Measurements from ENCODE around the gene SPTB.

SPTB gene

DNA sequence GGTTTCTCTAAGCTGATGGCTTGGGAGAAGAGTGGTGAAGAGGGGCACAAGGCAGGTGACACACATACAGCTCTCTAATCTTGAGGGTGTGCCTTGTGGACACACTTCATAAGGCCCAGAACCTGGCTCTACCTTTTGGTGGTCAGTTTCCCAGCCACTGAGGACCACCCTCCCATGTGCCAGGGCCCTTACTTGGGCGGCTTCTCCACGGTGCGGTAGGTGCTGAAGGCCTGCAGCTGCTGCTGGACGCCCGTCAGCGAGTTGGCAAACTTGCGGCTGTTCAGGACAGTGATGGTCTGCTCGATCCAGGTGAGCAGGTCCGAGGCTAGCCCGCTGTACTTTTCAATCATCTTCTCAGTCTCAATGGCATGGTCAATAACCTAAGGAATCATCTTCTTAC, 80.2 kb downstream of the SPTB start:
- no peak overlapping the region for H3K4me3 ChIP-seq (ENCODE audit: low read length in 2 of 2)
- no peak overlapping the region for H3K9ac ChIP-seq (ENCODE audit: low read depth in 1 of 2, low read length in 2 of 2)
- H3K27me3 ChIP-seq (ENCODE audit: control insufficient read depth in 2 of 2, insufficient read depth in 2 of 2, low read length in 2 of 2), result no peaks in the 10 kb centered on the region
- no peaks in the 10 kb centered on the region for H3K9me3 ChIP-seq (ENCODE audit: control insufficient read depth in 2 of 2, low read length in 2 of 2)
- H3K36me3 ChIP-seq (ENCODE audit: control insufficient read depth in 2 of 2, insufficient read depth in 2 of 2, low read length in 2 of 2), result no peaks in the 10 kb centered on the region
- no peak overlapping the region for H3K27ac ChIP-seq (ENCODE audit: low read depth in 2 of 2, low read length in 2 of 2)
- H3K4me1 ChIP-seq (ENCODE audit: control insufficient read depth in 2 of 2, insufficient read depth in 2 of 2, low read length in 2 of 2), result no peaks in the 10 kb centered on the region

DNA sequence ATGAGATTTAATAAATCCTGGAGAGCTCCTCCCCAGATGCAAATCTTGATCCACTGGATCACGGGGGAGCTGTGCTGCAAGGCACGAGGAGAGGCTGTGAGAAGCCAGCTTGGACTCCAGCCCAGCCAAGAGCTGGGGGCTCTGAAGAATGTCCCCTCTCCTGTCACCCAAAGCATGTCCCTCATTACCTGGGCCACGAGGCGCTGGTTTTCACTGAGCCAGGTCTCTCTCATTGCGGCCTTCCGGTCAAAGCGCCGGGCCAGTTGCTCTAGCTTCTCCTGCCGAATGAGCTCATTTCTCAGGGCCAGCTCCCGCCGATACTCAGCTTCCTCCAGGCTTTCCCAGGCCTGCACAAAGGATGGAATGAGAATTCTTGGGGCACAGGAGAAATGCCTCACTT, 83.3 kb downstream of the SPTB start:
- no peaks in the 10 kb centered on the region for H3K36me3 ChIP-seq (ENCODE audit: control insufficient read depth in 2 of 2, insufficient read depth in 2 of 2, low read length in 2 of 2)
- no peak overlapping the region for H3K27ac ChIP-seq (ENCODE audit: low read depth in 2 of 2, low read length in 2 of 2)
- H3K4me3 ChIP-seq (ENCODE audit: low read length in 2 of 2), result no peak overlapping the region
- no peaks in the 10 kb centered on the region for H3K27me3 ChIP-seq (ENCODE audit: control insufficient read depth in 2 of 2, insufficient read depth in 2 of 2, low read length in 2 of 2)
- H3K9me3 ChIP-seq (ENCODE audit: control insufficient read depth in 2 of 2, low read length in 2 of 2), result no peaks in the 10 kb centered on the region
- H3K9ac ChIP-seq (ENCODE audit: low read depth in 1 of 2, low read length in 2 of 2), result no peak overlapping the region
- H3K4me1 ChIP-seq (ENCODE audit: control insufficient read depth in 2 of 2, insufficient read depth in 2 of 2, low read length in 2 of 2), result no peaks in the 10 kb centered on the region

DNA sequence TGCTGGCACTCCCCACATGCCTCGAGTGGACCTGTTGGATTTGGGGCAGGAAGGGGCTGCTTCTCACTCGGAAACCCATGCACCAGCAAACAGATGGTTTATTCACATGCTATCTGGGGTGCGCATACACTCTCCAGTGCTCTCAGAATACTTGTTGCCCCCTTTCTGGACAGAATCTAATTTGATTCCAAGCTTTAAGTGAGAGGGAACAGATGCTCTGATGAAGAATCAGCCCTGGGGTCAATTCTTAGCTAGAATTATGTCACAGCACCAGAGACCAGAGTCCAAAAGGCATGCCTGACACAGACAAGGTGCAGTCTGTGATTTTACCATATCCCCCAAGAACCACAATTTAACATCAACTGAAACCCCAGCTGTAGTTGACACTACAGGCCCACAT, 83.8 kb downstream of the SPTB start:
- no peaks in the 10 kb centered on the region for H3K4me1 ChIP-seq (ENCODE audit: control insufficient read depth in 2 of 2, insufficient read depth in 2 of 2, low read length in 2 of 2)
- no peaks in the 10 kb centered on the region for H3K36me3 ChIP-seq (ENCODE audit: control insufficient read depth in 2 of 2, insufficient read depth in 2 of 2, low read length in 2 of 2)
- no peaks in the 10 kb centered on the region for H3K27me3 ChIP-seq (ENCODE audit: control insufficient read depth in 2 of 2, insufficient read depth in 2 of 2, low read length in 2 of 2)

DNA sequence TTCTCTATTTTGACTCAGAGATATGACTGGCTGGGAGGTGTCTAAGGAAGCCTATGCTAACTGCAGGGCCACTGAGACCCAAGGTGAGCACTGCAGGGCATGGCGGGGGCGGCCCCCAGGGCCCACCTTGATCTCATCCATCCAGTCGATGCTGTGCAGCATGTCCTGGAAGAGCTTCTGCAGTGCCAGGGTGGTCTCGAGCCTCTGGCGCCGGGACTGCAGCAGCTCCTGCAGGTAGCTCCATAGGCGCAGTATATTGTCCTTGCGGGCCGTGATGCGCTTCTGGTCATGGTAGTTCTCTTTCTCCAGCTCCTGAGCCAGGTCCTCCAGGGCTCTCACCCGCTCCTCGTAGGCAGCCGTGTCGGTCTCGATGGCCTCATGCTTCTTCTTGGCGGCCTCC, 84.5 kb downstream of the SPTB start:
- Histone ChIP-seq H3K27me3 (ENCODE audit: control insufficient read depth in 2 of 2, insufficient read depth in 2 of 2, low read length in 2 of 2) (no peaks in the 10 kb centered on the region), H3K4me1 (ENCODE audit: control insufficient read depth in 2 of 2, insufficient read depth in 2 of 2, low read length in 2 of 2) (no peaks in the 10 kb centered on the region), H3K4me3 (ENCODE audit: low read length in 2 of 2) (no peak overlapping the region), H3K36me3 (ENCODE audit: control insufficient read depth in 2 of 2, insufficient read depth in 2 of 2, low read length in 2 of 2) (no peaks in the 10 kb centered on the region), H3K27ac (ENCODE audit: low read depth in 2 of 2, low read length in 2 of 2) (no peak overlapping the region), H3K9ac (ENCODE audit: low read depth in 1 of 2, low read length in 2 of 2) (no peak overlapping the region), H3K9me3 (ENCODE audit: control insufficient read depth in 2 of 2, low read length in 2 of 2) (no peaks in the 10 kb centered on the region)

More for the DNA sequence above, 83.8 kb downstream of the SPTB start:
- Histone ChIP-seq H3K9ac (ENCODE audit: low read depth in 1 of 2, low read length in 2 of 2) (no peak overlapping the region), H3K4me3 (ENCODE audit: low read length in 2 of 2) (no peak overlapping the region), H3K9me3 (ENCODE audit: control insufficient read depth in 2 of 2, low read length in 2 of 2) (no peaks in the 10 kb centered on the region), H3K27ac (ENCODE audit: low read depth in 2 of 2, low read length in 2 of 2) (no peak overlapping the region)

DNA sequence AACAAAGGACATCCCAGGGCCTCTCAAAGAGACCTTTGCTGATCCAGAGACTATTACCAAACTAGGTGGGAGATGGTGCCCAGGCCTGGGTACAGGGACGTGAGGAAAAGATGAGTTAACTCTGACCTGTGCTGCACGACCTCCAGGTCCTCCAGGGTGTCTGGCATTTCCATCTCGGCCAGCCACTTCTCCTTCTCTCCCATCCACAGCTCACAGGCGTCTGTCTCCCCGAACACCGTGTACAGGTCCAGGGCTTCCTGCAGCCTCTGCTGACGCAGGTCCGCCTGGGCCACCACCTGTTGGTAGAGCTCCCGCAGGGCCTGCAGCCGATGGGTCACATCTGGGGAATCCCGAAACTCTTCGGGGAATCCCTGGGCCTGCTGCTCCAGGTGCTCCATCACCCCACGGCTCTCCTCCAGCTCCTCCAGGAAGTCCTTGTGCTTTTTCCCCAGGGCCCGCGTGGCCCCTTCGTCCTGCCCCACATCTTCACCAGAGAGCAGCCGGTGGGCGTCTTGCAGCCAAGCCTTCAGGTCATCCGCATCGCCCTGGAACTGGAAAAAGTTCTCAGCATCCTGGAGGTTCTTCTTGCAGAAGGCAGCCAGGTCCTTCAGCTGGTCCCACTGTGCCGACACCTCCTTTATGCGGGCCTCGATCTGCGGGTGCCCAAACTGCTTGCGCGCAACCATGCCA, 86.7 kb downstream of the SPTB start:
- no peaks in the 10 kb centered on the region for H3K9me3 ChIP-seq (ENCODE audit: control insufficient read depth in 2 of 2, low read length in 2 of 2)
- no peak overlapping the region for H3K27ac ChIP-seq (ENCODE audit: low read depth in 2 of 2, low read length in 2 of 2)
- H3K36me3 ChIP-seq (ENCODE audit: control insufficient read depth in 2 of 2, insufficient read depth in 2 of 2, low read length in 2 of 2), result no peaks in the 10 kb centered on the region
- H3K4me1 ChIP-seq (ENCODE audit: control insufficient read depth in 2 of 2, insufficient read depth in 2 of 2, low read length in 2 of 2), result no peaks in the 10 kb centered on the region
- no peak overlapping the region for H3K4me3 ChIP-seq (ENCODE audit: low read length in 2 of 2)
- no peak overlapping the region for H3K9ac ChIP-seq (ENCODE audit: low read depth in 1 of 2, low read length in 2 of 2)
- H3K27me3 ChIP-seq (ENCODE audit: control insufficient read depth in 2 of 2, insufficient read depth in 2 of 2, low read length in 2 of 2), result no peaks in the 10 kb centered on the region

DNA sequence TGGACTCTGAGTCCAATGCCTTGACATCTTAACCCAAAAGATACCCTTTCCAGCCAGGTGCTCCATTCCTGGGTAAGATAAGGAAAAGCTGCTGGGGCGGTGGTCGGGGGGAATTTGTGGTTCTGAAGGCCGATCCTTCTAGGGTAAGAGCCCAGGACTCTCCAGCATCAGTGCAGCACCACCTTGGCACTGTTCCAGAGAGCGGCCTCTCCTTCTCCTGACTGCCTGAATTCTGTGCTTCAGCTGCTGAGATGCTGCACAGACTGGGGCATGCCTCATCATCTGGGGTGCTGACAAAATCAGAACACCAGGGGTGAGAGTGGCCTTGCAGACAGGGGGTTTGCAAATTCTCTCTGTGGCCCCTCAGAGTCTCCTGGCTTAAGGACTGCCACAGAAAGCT, 87.5 kb downstream of the SPTB start:
- no peak overlapping the region for H3K27ac ChIP-seq (ENCODE audit: low read depth in 2 of 2, low read length in 2 of 2)
- H3K4me1 ChIP-seq (ENCODE audit: control insufficient read depth in 2 of 2, insufficient read depth in 2 of 2, low read length in 2 of 2), result no peaks in the 10 kb centered on the region
- H3K9me3 ChIP-seq (ENCODE audit: control insufficient read depth in 2 of 2, low read length in 2 of 2), result no peaks in the 10 kb centered on the region
- no peak overlapping the region for H3K9ac ChIP-seq (ENCODE audit: low read depth in 1 of 2, low read length in 2 of 2)
- H3K36me3 ChIP-seq (ENCODE audit: control insufficient read depth in 2 of 2, insufficient read depth in 2 of 2, low read length in 2 of 2), result no peaks in the 10 kb centered on the region
- no peaks in the 10 kb centered on the region for H3K27me3 ChIP-seq (ENCODE audit: control insufficient read depth in 2 of 2, insufficient read depth in 2 of 2, low read length in 2 of 2)
- H3K4me3 ChIP-seq (ENCODE audit: low read length in 2 of 2), result no peak overlapping the region

DNA sequence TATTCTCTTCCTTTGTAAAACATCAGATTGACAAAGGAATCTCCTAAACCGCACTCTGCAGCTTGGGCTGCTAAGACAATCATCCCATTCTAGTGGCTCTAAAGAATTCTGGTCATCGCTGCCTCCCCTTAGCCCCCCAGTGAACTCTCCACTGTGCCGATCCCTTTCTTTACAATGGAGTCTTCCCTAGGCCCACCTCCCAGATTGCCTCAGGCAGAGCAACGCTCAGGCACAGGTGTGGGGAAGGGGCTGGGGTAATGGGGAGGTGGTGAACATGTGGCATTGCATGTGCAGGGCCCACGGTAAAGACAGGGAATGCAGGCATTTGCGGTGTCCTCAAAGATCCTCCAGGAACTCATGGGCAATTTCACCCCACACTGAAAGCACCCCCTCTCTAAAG, 89.2 kb downstream of the SPTB start:
- Histone ChIP-seq H3K4me1 (ENCODE audit: control insufficient read depth in 2 of 2, insufficient read depth in 2 of 2, low read length in 2 of 2) (no peaks in the 10 kb centered on the region), H3K27me3 (ENCODE audit: control insufficient read depth in 2 of 2, insufficient read depth in 2 of 2, low read length in 2 of 2) (no peaks in the 10 kb centered on the region), H3K4me3 (ENCODE audit: low read length in 2 of 2) (no peak overlapping the region), H3K9me3 (ENCODE audit: control insufficient read depth in 2 of 2, low read length in 2 of 2) (no peaks in the 10 kb centered on the region), H3K27ac (ENCODE audit: low read depth in 2 of 2, low read length in 2 of 2) (no peak overlapping the region), H3K36me3 (ENCODE audit: control insufficient read depth in 2 of 2, insufficient read depth in 2 of 2, low read length in 2 of 2) (no peaks in the 10 kb centered on the region), H3K9ac (ENCODE audit: low read depth in 1 of 2, low read length in 2 of 2) (no peak overlapping the region)

DNA sequence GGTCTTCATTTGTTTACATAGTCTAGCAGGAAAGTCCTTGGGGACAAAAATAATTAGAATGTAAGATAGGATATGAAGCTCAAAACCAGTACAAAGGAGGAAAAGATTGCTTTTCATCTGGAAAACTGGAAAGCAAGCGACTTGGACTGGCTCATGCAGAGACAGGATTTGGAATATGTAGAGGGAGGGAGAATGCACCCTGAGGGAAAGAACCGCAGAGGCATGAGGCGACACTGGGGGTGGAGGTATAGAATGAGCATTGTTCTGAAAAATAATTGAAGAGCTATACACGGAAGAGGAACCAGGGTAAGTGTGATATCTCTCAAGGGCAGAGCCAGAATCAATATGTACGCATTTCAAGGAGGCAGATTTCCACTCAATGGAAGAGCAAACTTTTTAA, 90.0 kb downstream of the SPTB start:
- Histone ChIP-seq H3K4me3 (ENCODE audit: low read length in 2 of 2) (no peak overlapping the region), H3K36me3 (ENCODE audit: control insufficient read depth in 2 of 2, insufficient read depth in 2 of 2, low read length in 2 of 2) (no peaks in the 10 kb centered on the region), H3K27ac (ENCODE audit: low read depth in 2 of 2, low read length in 2 of 2) (no peak overlapping the region), H3K9ac (ENCODE audit: low read depth in 1 of 2, low read length in 2 of 2) (no peak overlapping the region), H3K4me1 (ENCODE audit: control insufficient read depth in 2 of 2, insufficient read depth in 2 of 2, low read length in 2 of 2) (no peaks in the 10 kb centered on the region), H3K27me3 (ENCODE audit: control insufficient read depth in 2 of 2, insufficient read depth in 2 of 2, low read length in 2 of 2) (no peaks in the 10 kb centered on the region), H3K9me3 (ENCODE audit: control insufficient read depth in 2 of 2, low read length in 2 of 2) (no peaks in the 10 kb centered on the region)

DNA sequence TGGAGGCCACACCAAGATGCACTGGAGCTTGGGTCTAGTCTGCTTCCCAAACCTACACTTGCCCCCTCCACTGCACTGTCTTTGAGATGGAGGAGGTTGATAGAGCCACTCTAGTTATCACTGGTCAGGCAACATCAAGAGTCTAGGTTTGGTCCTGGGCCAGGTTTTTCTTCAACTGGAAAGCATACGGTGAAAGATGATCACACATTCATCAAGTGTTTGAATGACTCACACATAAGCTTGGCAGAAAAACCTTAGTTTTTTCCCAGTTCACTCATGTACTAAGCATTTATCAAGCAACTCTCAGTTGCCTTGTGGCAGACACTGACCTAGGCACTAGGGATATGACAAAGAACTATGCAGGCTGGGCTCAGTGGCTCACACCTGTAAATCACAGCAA, 91.0 kb downstream of the SPTB start:
- H3K9me3 ChIP-seq (ENCODE audit: control insufficient read depth in 2 of 2, low read length in 2 of 2), result no peaks in the 10 kb centered on the region
- H3K27me3 ChIP-seq (ENCODE audit: control insufficient read depth in 2 of 2, insufficient read depth in 2 of 2, low read length in 2 of 2), result no peaks in the 10 kb centered on the region
- H3K9ac ChIP-seq (ENCODE audit: low read depth in 1 of 2, low read length in 2 of 2), result no peak overlapping the region
- H3K27ac ChIP-seq (ENCODE audit: low read depth in 2 of 2, low read length in 2 of 2), result no peak overlapping the region
- H3K36me3 ChIP-seq (ENCODE audit: control insufficient read depth in 2 of 2, insufficient read depth in 2 of 2, low read length in 2 of 2), result no peaks in the 10 kb centered on the region
- H3K4me3 ChIP-seq (ENCODE audit: low read length in 2 of 2), result no peak overlapping the region
- H3K4me1 ChIP-seq (ENCODE audit: control insufficient read depth in 2 of 2, insufficient read depth in 2 of 2, low read length in 2 of 2), result no peaks in the 10 kb centered on the region

DNA sequence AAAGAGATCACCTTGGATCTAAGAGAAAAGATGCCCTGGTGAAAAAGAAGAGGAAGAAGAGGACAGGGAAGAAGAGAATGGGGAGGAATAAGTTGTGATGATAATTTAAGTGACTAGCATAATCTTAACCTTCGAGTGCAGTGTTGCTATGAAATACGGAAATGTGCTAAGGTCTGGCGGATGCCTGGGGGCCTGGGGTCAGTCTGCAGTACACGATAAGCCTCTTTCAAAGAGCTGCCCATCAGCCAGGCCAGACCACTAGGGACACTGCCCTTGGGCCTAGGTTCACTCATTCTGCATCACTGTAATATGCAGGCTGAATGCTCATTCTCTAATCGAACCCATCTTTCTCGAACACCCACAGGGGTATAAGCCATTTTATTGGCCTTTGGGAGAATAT, 92.1 kb downstream of the SPTB start:
- Histone ChIP-seq H3K4me3 (ENCODE audit: low read length in 2 of 2) (no peak overlapping the region), H3K27ac (ENCODE audit: low read depth in 2 of 2, low read length in 2 of 2) (no peak overlapping the region), H3K9me3 (ENCODE audit: control insufficient read depth in 2 of 2, low read length in 2 of 2) (no peaks in the 10 kb centered on the region), H3K27me3 (ENCODE audit: control insufficient read depth in 2 of 2, insufficient read depth in 2 of 2, low read length in 2 of 2) (no peaks in the 10 kb centered on the region), H3K4me1 (ENCODE audit: control insufficient read depth in 2 of 2, insufficient read depth in 2 of 2, low read length in 2 of 2) (no peaks in the 10 kb centered on the region), H3K9ac (ENCODE audit: low read depth in 1 of 2, low read length in 2 of 2) (no peak overlapping the region), H3K36me3 (ENCODE audit: control insufficient read depth in 2 of 2, insufficient read depth in 2 of 2, low read length in 2 of 2) (no peaks in the 10 kb centered on the region)
